Glomerular visceral epithelial cell (primary cell): ENCODE results near the gene SRSF8.
A peak's percentile ranks its signal among the peaks of the same experiment; 100 is the strongest.
"Not testable (repeated sequence)": the region's sequence is repeated elsewhere in the genome, so short reads cannot be mapped to it uniquely, and the experiment has no call there.

Experiments used
- DNase-seq: peaks from one replicate; pipeline ENCODE4 v3.0.0-alpha.2; 2016; ENCODE audit errors: extremely low spot score

SRSF8 gene

GRCh38 chr11:95095858-95096587 is 29.3 kb downstream of the SRSF8 start:
- peak; percentile 16 for DNase-seq

GRCh38 chr11:95097209-95097608 is 30.5 kb downstream of the SRSF8 start:
- DNase-seq = no peak

- no peak for DNase-seq
Measured at GRCh38 chr11:95098826-95099225, 32.1 kb downstream of the SRSF8 start.

GRCh38 chr11:95100191-95100648 is 33.5 kb downstream of the SRSF8 start:
- DNase-seq = no peak

- DNase-seq = no peak
Measured at GRCh38 chr11:95100856-95101507, 34.3 kb downstream of the SRSF8 start.

- no peak for DNase-seq
Measured at GRCh38 chr11:95101935-95102334, 35.2 kb downstream of the SRSF8 start.

- DNase-seq = no peak
Measured at GRCh38 chr11:95102733-95103132, 36.0 kb downstream of the SRSF8 start.

- no peak for DNase-seq
Measured at GRCh38 chr11:95103701-95104100, 37.0 kb downstream of the SRSF8 start.

GRCh38 chr11:95104121-95104830 is 37.6 kb downstream of the SRSF8 start:
- DNase-seq = no peak

- no peak for DNase-seq
Measured at GRCh38 chr11:95104856-95105255, 38.1 kb downstream of the SRSF8 start.

- peak; percentile 49 for DNase-seq
Measured at GRCh38 chr11:95108159-95108611, 41.5 kb downstream of the SRSF8 start.

GRCh38 chr11:95108671-95109551 is 42.2 kb downstream of the SRSF8 start:
- DNase-seq = no peak

- DNase-seq = not testable (repeated sequence)
Measured at GRCh38 chr11:95111471-95111870, 44.8 kb downstream of the SRSF8 start.

GRCh38 chr11:95111923-95112540 is 45.3 kb downstream of the SRSF8 start:
- no peak for DNase-seq

- no peak for DNase-seq
Measured at GRCh38 chr11:95115597-95115996, 48.9 kb downstream of the SRSF8 start.

GRCh38 chr11:95119361-95120060 is 52.8 kb downstream of the SRSF8 start:
- DNase-seq = peak; percentile 51
